BJ (cell line): ENCODE data around the gene WDHD1. TPM values are rescaled to one million over a fixed set of nuclear protein-coding genes. Genes with fewer than 3 reads are reported as not detected.
A peak's percentile ranks its signal among the peaks of the same experiment; 100 is the strongest.
"Not testable (repeated sequence)": the region's sequence is repeated elsewhere in the genome, so short reads cannot be mapped to it uniquely, and the experiment has no call there.

Experiments used
- CTCF ChIA-PET: fragments of 350-600 bp; formaldehyde crosslinking; extraction: SDS; loops from one replicate; lab custom pipeline; 2021; ENCODE audit warnings: antibody characterized with exemption, inconsistent platforms; lab: Yijun Ruan, JAX
- POLR2A ChIA-PET: fragments of 300-600 bp; sonication (Branson Sonifier 250); formaldehyde crosslinking; extraction: SDS; loops from one replicate; lab custom pipeline; 2021; ENCODE audit warnings: antibody characterized with exemption; lab: Charles Lee
- DNase-seq: peaks from one replicate; pipeline ENCODE4 v3.0.0-alpha.2; 2011; ENCODE audit warnings: low read depth
- H3K27me3 ChIP-seq: 2 replicates; pipeline ENCODE4 v1.6.0; 2011; ENCODE audit warnings: low read length; ENCODE audit not compliant: control insufficient read depth, insufficient read depth
- H3K36me3 ChIP-seq: 2 replicates; pipeline ENCODE4 v1.5.1; 2011; ENCODE audit warnings: low read length; ENCODE audit not compliant: control insufficient read depth, insufficient read depth
- H3K4me3 ChIP-seq: 2 replicates; pipeline ENCODE4 v1.5.1; 2011; ENCODE audit warnings: low read depth, mild to moderate bottlenecking, control low read depth, low read length
- polyA plus RNA-seq: library from polyadenylated mRNA; depleted of rRNA; stranded (reverse); fragments of >200 nt; gene quantifications from 2 replicates; pipeline ENCODE4 v1.2.3, GENCODE V29; 2011
- TF ChIP-seq, protein P1 (sequence below): IDR thresholded peaks from 2 replicates; pipeline ENCODE4 v1.5.1; 2011; ENCODE audit warnings: low read depth, mild to moderate bottlenecking, control low read depth, inconsistent platforms, low read length, moderate library complexity; ENCODE audit not compliant: insufficient read depth

The WDHD1 gene
- polyA plus RNA-seq, 1 experiment, result 2.6 TPM

DNA sequence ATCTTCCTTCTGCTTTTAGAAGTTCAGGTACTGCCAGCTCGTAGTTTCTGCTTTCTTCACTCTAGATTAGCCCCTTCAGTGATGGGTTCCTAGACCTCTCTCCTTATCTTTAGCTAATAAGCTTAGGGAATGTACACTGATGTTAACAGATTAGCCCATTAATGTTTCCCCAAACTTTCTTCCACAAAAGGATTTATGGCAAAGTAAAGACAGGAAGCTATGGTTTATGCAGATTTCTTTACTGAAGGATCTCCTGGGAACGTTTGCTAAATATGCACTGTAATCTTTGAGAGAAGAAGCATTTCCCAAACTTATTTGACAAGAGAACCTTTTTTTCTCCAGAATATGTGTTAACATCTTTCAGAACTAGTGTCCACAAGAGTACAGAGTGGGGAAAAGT lies 4.3 kb upstream of the WDHD1 start:
- Histone ChIP-seq H3K27me3 (no peaks in the 10 kb centered on the region), H3K36me3 (no peaks in the 10 kb centered on the region), H3K4me3 (no peak overlapping the region)
- TF ChIP-seq, protein P1, sequence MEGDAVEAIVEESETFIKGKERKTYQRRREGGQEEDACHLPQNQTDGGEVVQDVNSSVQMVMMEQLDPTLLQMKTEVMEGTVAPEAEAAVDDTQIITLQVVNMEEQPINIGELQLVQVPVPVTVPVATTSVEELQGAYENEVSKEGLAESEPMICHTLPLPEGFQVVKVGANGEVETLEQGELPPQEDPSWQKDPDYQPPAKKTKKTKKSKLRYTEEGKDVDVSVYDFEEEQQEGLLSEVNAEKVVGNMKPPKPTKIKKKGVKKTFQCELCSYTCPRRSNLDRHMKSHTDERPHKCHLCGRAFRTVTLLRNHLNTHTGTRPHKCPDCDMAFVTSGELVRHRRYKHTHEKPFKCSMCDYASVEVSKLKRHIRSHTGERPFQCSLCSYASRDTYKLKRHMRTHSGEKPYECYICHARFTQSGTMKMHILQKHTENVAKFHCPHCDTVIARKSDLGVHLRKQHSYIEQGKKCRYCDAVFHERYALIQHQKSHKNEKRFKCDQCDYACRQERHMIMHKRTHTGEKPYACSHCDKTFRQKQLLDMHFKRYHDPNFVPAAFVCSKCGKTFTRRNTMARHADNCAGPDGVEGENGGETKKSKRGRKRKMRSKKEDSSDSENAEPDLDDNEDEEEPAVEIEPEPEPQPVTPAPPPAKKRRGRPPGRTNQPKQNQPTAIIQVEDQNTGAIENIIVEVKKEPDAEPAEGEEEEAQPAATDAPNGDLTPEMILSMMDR, result no peak
- ChIA-PET CTCF (interaction anchor here (1.1 to 5.8 kb wide), 2 partner anchors 16 to 20 kb away, joined by 3 to 22 read pairs; partner anchors contain the start of gene MAPK1IP1L), POLR2A (no interaction called here)
- DNase-seq, result no peak

- TF ChIP-seq, protein P1, result no peak
- CTCF ChIA-PET, result interaction anchor here (5.8 kb wide), 1 partner anchor 23 kb away, joined by 22 read pairs; the partner anchor contains the start of gene MAPK1IP1L
- POLR2A ChIA-PET, result interaction anchor here (0.5 to 0.7 kb wide), 2 partner anchors 114 to 184 kb away, joined by 3 to 4 read pairs; no protein-coding TSS in a partner anchor
- Histone ChIP-seq H3K27me3 (no peaks in the 10 kb centered on the region), H3K4me3 (peak overlapping the region; percentile 82), H3K36me3 (no peaks in the 10 kb centered on the region)
- no peak for DNase-seq
Measured at GRCh38 chr14:55028476-55028875, 1.6 kb upstream of the WDHD1 start.

GRCh38 chr14:55028066-55028465 lies 1.2 kb upstream of the WDHD1 start:
- DNase-seq, result no peak
- ChIA-PET CTCF (no interaction called here), POLR2A (interaction anchor here (0.7 kb wide), 1 partner anchor 185 kb away, joined by 4 read pairs; no protein-coding TSS in a partner anchor)
- H3K27me3 ChIP-seq, result no peaks in the 10 kb centered on the region
- no peaks in the 10 kb centered on the region for H3K36me3 ChIP-seq
- peak overlapping the region; percentile 82 for H3K4me3 ChIP-seq
- TF ChIP-seq, protein P1, result no peak

GRCh38 chr14:55026441-55026792 lies 482 bp downstream of the WDHD1 start:
- Histone ChIP-seq H3K27me3 (no peaks in the 10 kb centered on the region), H3K4me3 (peak overlapping the region; percentile 82), H3K36me3 (no peaks in the 10 kb centered on the region)
- ChIA-PET POLR2A (no interaction called here), CTCF (interaction anchor here (0.8 to 1.6 kb wide), 3 partner anchors 8 to 135 kb away, joined by 3 to 5 read pairs (median 4); partner anchors contain the start of gene MAPK1IP1L)
- TF ChIP-seq, protein P1, result no peak
- no peak for DNase-seq

DNA sequence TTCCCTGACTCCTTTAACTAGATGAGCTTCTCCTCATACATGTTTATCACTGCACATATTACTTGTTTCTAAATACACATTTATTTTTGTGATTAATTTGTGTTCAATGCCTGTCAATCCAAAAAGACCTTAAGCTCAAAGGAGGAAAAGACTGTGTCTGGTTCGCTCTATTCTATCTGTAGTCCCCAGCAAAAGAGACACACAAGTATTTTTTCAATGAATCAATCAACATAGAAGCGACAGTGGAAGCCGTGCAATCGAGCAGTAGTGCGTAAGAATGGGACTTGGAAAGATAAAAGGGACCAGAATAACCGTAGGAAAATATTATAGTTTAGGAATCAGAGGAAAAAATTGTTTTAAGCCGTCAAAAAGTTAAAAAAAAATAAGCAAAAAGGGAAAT lies 951 bp downstream of the WDHD1 start:
- Histone ChIP-seq H3K36me3 (no peaks in the 10 kb centered on the region), H3K27me3 (no peaks in the 10 kb centered on the region), H3K4me3 (peak overlapping the region; percentile 82)
- TF ChIP-seq, protein P1, result no peak
- DNase-seq, result no peak
- ChIA-PET CTCF (interaction anchor here (1.4 to 1.6 kb wide), 2 partner anchors 26 to 135 kb away, joined by 4 to 5 read pairs; partner anchors contain the start of gene MAPK1IP1L), POLR2A (no interaction called here)

GRCh38 chr14:55024365-55024764 lies 2.5 kb downstream of the WDHD1 start:
- H3K27me3 ChIP-seq, POLR2A ChIA-PET, DNase-seq, H3K36me3 ChIP-seq, CTCF ChIA-PET, H3K4me3 ChIP-seq: not testable (repeated sequence)
